ENCODE measurements around the gene NCOA3.

The NCOA3 gene

GRCh38 chr20:47638851-47639250 is 137.2 kb downstream of the NCOA3 start:
- DNase-seq (ENCODE audit: low spot score), result no peak

DNA sequence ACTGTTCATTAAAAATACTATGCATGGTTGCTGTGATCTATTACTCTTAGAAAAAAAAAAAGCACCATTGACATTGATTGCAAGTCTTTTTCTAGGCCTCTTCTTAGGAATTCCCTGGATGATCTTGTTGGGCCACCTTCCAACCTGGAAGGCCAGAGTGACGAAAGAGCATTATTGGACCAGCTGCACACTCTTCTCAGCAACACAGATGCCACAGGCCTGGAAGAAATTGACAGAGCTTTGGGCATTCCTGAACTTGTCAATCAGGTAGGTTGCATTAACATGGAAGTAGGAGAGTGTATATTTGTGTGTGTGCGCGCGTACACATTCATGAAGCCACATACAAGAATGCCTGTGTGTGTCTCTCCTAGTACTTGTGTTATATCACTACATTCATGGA is 140.4 kb downstream of the NCOA3 start:
- no peak for DNase-seq (ENCODE audit: low spot score)

DNA sequence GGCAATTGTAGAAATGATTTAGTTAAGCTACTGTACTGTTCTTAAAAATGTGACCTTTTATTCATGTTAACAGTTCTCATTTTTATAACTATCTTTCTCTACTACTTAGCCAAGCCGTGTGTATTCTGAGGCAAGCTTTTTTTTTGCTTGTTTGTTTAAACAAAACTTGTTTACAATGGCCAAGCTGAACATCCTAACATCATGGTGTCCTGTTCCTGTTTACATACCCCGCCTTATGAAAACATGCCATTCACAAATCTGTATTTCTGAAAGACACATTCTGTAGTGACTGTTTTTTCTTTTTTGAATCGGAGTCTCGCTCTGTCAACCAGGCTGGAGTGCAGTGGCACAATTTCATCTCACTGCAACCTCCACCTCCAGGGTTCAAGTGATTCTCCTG is 140.9 kb downstream of the NCOA3 start:
- no peak for DNase-seq (ENCODE audit: low spot score)

DNA sequence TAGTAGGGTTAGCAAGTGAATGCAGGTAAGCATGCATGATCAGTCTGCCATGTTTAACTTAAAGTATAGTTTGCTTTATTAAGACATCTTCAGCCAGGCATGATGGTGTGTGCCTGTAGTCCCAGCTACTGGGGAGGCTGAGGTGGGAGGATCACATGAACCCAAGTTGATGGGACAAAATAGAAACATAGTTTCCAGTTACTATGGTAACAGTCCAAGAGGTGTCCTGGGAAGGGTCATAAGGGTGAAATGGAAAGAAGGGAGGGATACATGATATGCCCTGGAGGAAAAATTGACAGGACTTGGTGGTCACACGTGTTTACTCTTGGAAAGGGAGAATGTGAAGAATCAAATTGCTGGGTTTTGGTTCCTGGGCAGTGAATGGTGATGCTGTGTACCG is 143.9 kb downstream of the NCOA3 start:
- no peak for DNase-seq (ENCODE audit: low spot score)

DNA sequence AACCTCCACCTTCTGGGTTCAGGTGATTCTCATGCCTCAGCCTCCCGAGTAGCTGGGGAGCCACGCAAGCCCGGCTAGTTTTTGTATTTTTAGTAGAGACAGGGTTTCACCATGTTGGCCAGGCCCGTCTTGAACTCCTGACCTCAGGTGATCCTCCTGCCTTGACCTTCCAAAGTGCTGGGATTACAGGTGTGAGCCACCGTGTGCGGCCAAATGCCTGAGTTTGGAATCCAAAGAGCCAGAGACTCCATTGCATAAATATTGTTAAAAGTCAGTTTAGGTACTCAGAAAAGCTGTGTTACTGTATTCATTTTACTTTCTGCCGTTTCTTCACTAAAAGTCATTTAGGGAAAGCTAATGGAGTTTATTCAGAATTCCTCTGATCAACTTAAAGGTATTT is 146.3 kb downstream of the NCOA3 start:
- no peak for DNase-seq (ENCODE audit: low spot score)

DNA sequence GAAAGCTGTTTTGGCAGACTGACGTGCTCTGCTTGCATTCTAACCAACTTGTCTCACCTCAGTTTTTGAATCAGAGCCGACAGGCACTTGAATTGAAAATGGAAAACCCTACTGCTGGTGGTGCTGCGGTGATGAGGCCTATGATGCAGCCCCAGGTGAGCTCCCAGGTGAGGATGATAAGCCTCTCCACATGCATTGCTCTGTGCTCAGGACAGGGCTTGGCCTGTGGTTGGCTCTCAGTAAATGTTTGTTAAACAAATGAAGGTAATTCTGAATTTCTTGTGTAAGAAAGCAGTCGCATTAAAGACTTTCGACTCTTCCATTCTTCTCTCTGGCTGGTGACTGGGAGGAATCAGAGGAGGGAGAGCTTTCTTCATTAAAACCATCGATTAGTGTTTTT is 147.3 kb downstream of the NCOA3 start:
- no peak for DNase-seq (ENCODE audit: low spot score)

DNA sequence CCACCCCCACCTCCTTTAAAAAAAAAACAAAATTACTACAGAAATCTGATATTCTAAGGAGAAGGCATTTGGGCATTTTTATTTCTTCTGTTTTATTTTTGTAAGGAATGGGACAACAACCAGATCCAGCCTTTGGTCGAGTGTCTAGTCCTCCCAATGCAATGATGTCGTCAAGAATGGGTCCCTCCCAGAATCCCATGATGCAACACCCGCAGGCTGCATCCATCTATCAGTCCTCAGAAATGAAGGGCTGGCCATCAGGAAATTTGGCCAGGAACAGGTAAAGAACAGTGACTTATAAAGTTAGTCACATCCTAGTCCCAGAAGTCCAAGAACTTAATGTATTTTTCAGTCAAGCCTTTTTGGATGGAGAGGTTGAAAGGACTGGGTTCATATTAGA is 150.6 kb downstream of the NCOA3 start:
- no peak for DNase-seq (ENCODE audit: low spot score)

DNA sequence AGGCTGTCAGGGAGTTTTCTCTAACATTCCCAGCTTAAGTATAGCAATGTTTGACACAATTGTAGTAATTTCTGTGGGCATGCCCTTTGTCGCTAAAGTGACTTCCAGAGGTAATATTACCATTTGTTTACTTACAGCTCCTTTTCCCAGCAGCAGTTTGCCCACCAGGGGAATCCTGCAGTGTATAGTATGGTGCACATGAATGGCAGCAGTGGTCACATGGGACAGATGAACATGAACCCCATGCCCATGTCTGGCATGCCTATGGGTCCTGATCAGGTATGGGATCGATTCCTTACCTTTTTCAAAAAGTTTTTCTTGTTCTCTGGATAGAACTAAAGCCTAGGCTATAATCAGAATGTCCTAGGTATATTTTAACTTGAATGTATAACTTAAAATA is 151.1 kb downstream of the NCOA3 start:
- DNase-seq (ENCODE audit: low spot score), result no peak

DNA sequence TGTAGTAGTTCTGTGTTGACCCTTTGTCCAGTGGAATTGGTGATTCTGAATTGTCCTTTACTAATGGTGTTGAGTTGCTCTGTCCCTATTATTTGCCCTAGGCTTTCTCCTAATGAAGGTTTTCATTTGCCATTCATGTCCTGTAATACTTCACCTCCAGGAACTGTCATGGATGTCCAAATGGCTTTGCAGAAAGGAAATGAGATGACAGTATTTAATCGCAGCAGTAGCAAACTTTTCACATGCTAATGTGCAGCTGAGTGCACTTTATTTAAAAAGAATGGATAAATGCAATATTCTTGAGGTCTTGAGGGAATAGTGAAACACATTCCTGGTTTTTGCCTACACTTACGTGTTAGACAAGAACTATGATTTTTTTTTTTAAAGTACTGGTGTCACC is 152.2 kb downstream of the NCOA3 start:
- no peak for DNase-seq (ENCODE audit: low spot score)

- DNase-seq (ENCODE audit: low spot score), result no peak
These were observed 152.7 kb downstream of the NCOA3 start for GRCh38 chr20:47654370-47654769.

- no peak for DNase-seq (ENCODE audit: low spot score)
These were observed 153.9 kb downstream of the NCOA3 start for GRCh38 chr20:47655635-47656034.

- DNase-seq (ENCODE audit: low spot score), result no peak
These were observed 154.6 kb downstream of the NCOA3 start for GRCh38 chr20:47656318-47656717.

- DNase-seq (ENCODE audit: low spot score), result no peak
These were observed 158.4 kb downstream of the NCOA3 start for GRCh38 chr20:47659904-47660601.

GRCh38 chr20:47660602-47660905 is 158.9 kb downstream of the NCOA3 start:
- DNase-seq (ENCODE audit: low spot score), result no peak

GRCh38 chr20:47660983-47661700 is 159.5 kb downstream of the NCOA3 start:
- no peak for DNase-seq (ENCODE audit: low spot score)

- DNase-seq (ENCODE audit: low spot score), result no peak
These were observed 160.0 kb downstream of the NCOA3 start for GRCh38 chr20:47661714-47662113.

DNA sequence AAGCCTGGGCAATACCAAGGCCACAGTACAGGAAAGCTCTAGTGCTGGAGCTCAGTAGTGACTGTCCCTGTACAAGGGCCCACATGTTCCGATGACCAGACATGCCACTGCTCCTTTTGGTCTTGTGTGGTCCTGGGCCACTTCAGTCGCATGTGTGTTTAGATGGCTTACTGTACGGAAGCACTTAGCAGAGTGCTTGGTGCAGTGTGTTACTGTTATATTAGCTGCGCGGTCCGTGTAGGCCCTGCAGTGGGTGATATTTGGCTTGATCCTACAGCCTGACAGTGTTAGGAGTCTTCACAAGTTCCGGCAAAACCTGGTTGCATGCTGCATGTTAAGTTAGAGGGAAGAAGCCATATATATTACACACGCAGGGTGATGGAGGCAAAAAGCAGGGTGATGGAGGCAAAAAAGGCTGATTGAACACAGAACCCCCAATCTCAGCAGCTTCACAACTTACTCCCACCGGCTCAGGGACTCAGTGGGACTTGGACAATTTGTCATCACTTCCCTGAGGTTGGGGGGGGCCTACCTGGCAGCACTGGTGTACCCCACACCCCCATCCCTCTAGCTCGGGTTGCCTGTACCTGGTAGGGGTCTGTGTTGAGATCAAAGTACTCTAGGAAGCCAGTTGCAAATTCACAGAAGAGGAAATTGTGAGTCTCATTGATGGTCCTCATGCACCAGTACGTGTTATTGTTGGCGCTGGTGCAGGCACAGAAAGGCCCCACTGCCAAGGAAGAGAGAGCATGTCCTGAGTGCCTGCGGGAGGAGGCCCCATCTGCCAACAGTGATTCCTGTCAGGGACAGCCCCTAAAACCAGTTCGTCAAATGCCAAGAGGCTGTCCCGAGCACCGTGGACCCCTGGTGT is 161.0 kb downstream of the NCOA3 start:
- DNase-seq (ENCODE audit: low spot score), result no peak

DNA sequence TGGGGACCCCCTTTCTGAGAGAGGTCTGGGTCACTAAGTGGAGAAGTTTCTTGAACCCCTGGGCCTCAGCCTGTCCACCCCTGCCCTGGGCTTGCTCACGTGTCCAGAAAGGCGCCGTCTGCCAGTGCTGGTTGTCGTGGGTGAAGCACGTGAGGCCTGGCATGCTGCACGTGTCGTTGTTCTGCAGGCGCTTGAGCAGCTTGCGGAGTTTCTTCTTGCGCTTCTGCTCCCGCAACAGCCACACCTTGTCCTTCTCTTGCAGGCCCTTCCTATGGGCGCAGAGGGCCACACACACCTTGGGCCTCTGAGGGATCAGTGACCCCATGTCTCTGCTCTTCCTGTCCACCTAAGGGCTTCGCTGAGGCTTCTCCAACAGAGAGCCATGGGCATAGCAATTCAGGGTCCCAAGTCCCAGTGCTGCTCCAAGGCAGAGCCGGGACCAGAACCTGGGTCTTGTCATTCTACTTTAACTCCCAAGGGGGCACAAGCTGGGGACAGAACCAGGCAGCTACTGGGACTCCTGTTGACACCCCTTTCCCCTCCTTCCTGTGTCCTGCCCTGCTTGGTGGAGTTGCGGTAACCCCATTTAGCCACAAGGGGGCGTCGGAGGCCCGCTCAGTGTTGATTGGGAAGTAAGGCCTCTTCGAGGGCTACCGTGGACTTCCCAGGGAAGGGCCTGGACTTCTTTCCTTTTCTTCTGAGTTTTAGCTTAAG is 161.8 kb downstream of the NCOA3 start:
- DNase-seq (ENCODE audit: low spot score), result peak; percentile 72

- DNase-seq (ENCODE audit: low spot score), result no peak
These were observed 162.4 kb downstream of the NCOA3 start for GRCh38 chr20:47664068-47664437.

DNA sequence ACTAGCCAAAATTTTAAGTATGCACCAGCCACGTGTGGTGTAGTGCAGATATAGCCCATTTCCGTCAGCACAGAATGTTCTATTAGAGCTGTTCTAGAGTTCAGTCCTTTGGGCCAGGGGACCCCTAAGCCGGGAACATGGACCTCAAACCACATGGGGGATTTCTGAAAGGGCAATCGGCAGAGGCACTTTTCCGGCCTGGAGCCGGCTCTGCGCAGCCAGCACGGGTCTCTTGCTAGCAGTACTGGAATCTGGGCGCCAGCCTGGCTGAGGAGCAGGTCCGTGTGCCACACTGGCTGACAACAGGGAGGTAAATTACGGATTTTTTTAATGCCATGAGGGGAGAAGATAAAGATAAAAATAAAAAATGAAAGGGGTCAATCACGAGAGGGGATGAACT is 163.1 kb downstream of the NCOA3 start:
- DNase-seq (ENCODE audit: low spot score), result no peak

DNA sequence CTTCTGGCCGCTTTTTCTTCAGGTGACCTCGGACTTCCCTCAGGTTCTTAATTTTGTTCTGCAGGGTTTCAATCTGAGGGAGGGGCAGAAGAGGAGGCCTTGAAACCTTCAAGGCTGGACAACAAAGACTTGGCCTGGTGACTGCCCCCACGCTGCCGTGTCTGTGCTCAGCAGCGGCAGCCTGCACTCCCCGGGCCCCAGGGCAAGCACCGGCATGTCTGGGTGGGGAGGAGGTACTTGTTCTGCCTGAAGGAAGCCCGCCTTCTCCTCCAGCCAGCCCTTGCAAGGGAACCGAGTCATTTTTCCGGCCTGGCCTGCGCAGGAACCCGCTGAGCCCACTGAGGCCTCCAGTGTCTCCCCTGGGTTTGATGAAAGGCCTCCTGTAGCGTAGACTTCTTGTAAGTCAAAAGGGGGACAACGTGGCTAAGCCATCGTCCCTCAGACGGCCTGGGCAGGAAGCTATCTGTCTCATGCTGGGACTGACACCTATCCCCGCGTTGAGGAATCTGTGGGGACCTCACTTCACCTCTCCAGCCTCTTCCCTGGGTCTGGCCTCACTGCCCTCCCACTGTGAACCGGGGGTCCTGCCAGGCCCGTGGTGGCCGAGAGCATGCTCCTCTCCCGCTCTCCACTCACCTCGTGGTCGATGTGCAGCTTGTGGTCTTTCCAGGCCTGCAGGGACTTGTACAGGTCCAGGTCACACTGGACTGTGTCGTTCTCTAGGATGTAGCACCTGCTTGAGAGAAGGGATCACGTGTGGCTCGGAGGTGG is 163.7 kb downstream of the NCOA3 start:
- no peak for DNase-seq (ENCODE audit: low spot score)

GRCh38 chr20:47666304-47666703 is 164.6 kb downstream of the NCOA3 start:
- DNase-seq (ENCODE audit: low spot score), result no peak
